Vagina (tissue), 2 donors: ENCODE data around the gene BNIP1.

Experiments used
- CTCF ChIP-seq, 3 experiments: fragments of 450-650 bp in 2 of 3; fragments of 200-600 bp in 1 of 3; sonication (generic) in 1 of 3; IDR thresholded peaks; one replicate each; pipeline ENCODE4 v1.5.1; 2017 to 2019; ENCODE audit warnings: antibody characterized with exemption in 3 of 3, mild to moderate bottlenecking in 2 of 3, moderate library complexity in 2 of 3
- POLR2A ChIP-seq, 2 donors: fragments of 450-650 bp; IDR thresholded peaks; one replicate each; pipeline ENCODE4 v1.6.1; 2017; ENCODE audit warnings: antibody characterized with exemption in 2 of 2, mild to moderate bottlenecking in 2 of 2, moderate library complexity in 2 of 2
- POLR2AphosphoS5 ChIP-seq, 2 donors: sonication (generic); formaldehyde crosslinking; IDR thresholded peaks; one replicate each; pipeline ENCODE4 v1.9.0; 2017; ENCODE audit warnings: antibody characterized with exemption in 2 of 2, mild to moderate bottlenecking in 2 of 2, low read depth in 1 of 2; ENCODE audit not compliant: insufficient read depth in 1 of 2

- TF ChIP-seq CTCF (IDR thresholded peaks at IDR 0.05) (no peak), POLR2AphosphoS5 (IDR thresholded peaks at IDR 0.05; ENCODE audit: insufficient read depth in 1 of 2, low read depth in 1 of 2) (no peak), POLR2A (IDR thresholded peaks at IDR 0.05) (no peak)
Measured at GRCh38 chr5:173172166-173172565, 27.8 kb downstream of the BNIP1 start.
